VCaP (cell line): ENCODE data around the gene ZC3H12D.

ENCODE experiments used
- H3K27ac ChIP-seq: fragments of 450-650 bp; 2 replicates; pipeline ENCODE4 v1.5.1; 2017
- TF ChIP-seq, protein P1 (sequence below): fragments of 450-650 bp; conservative IDR thresholded peaks from 2 replicates; pipeline ENCODE4 v1.5.1; 2017; ENCODE audit warnings: mild to moderate bottlenecking, moderate library complexity

Gene ZC3H12D

DNA sequence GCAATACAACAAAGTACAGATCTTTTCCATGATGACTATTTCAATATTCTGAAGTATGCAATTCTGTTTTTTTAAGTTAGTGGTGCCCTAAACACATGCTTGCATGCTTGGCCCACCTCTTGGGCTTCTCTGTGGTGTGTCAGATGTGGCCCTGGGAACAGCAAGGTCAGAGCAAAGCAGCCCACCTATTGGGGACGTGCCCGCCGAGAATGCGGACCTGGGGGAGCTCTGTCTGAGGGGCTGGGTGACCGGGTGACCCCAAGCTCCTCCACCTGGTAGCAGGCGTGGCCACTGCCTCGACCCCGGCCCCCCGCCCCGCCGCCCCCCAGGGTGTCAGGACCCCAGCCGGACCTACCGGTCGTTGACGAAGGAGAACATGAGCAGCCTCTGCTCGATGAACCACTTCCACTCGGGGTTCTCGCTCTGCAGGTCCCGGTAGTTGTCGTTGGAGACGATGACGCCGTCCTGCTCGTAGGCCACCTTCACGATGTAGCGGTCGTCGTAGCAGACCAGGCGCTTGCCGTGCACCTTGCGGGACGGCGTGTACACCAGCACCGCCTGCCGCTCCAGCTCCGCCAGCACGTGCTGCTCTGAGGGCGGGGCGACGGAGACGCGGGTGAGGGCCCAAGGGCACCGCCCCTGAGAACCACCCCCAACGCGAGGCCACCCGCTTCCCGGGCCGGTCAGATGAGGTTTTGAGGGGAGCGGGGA, 28.3 kb downstream of the ZC3H12D start:
- TF ChIP-seq, protein P1, sequence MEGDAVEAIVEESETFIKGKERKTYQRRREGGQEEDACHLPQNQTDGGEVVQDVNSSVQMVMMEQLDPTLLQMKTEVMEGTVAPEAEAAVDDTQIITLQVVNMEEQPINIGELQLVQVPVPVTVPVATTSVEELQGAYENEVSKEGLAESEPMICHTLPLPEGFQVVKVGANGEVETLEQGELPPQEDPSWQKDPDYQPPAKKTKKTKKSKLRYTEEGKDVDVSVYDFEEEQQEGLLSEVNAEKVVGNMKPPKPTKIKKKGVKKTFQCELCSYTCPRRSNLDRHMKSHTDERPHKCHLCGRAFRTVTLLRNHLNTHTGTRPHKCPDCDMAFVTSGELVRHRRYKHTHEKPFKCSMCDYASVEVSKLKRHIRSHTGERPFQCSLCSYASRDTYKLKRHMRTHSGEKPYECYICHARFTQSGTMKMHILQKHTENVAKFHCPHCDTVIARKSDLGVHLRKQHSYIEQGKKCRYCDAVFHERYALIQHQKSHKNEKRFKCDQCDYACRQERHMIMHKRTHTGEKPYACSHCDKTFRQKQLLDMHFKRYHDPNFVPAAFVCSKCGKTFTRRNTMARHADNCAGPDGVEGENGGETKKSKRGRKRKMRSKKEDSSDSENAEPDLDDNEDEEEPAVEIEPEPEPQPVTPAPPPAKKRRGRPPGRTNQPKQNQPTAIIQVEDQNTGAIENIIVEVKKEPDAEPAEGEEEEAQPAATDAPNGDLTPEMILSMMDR, result no peak
- H3K27ac ChIP-seq, result no peak overlapping the region; the same call in 1 of the 2 replicates

DNA sequence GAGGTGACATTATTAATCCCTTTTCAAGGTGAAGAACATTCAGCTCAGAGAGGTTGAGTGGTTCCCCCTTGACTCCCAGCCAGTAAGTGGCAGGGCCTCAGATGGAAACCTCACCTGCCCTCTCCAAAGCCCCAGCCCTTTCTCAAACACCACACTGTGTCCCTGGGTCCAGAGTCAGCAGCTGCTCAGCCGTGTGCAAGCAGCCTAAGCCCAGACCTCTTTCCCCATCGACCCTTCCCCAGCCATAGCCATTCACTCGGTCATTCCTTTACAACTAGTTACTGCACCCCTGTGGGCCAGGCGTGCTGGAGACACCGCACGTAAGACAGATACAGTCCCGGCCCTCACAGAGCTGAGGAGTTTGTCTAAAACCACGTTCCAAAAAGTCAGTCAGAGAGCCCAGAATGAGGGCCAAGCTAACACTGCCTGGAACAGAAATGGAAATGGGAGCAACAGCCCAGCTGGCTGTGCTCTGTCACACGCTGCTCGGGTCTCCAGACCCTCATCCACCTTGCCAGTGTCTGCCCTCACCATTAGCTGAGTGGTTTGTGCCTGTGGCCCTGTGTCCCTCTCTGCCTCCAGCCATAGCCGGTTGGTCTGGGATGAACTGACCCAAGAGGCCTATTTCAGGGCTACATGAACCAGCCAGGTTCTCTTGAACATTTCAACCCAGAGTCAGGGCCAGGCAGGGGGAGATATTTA, 29.6 kb downstream of the ZC3H12D start:
- peak overlapping the region; percentile 79 for H3K27ac ChIP-seq
- TF ChIP-seq, protein P1, result no peak

DNA sequence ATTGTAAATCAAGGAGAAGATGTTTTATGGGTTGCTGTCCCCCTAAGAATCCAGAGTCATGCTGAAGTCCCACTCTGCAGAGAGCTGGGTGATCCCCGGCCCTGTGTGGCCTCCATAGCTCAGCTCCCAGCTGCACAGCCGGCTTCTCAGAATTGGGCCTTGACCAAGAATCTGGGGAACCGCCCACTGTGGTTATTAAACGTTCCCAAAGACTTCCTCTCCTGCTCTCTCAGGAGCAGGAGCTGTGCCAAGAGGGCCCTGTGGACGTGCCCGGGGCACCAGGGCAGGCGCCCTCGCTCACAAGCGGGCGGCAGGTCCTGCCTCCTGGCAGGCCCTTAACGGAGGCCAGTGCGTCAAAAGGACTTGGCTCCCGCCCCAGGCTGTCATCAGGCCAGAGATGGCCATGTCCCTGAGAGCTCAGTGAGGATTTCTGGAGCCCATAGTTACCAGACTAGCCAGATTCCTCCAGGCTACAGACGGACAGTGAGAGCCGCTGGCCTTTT, 30.4 kb downstream of the ZC3H12D start:
- TF ChIP-seq, protein P1, result no peak
- peak overlapping the region; percentile 79 for H3K27ac ChIP-seq

DNA sequence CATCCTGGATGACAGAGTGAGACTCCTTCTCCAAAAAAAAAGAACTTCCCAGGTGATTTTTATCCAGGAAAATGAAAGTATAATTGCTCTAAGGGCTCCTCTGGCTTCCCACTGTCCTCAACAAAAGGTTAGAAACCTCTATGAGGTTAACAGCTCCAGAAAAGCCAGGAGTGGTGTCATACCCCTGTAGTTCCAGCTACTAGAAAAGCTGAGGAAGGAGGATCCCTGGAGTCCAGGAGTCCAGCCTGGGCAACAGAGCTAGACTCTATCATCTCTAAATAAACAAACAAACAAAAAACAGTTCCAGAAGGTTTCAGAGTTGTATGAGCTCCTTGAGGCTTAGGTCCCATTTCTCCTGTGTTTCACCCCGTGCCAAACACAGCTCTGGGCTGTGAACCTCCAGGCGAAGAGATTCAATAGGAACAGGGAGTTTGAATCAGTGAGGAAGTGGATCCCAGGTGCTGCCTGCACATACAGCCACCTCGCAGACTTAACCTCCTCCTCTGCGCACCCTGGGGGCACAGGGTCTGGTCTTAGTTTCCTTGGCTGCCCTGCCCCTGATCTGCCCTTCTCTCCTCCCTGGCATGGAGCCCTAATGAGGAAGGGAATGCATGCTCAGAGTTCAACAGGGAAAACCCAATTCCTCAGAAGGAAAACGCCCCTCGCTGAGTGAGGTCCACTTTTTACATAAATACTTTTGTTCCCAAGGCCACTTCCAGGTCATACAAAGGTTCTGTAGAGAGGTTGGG, 31.0 kb downstream of the ZC3H12D start:
- peak overlapping the region; percentile 79 for H3K27ac ChIP-seq
- TF ChIP-seq, protein P1, result no peak

DNA sequence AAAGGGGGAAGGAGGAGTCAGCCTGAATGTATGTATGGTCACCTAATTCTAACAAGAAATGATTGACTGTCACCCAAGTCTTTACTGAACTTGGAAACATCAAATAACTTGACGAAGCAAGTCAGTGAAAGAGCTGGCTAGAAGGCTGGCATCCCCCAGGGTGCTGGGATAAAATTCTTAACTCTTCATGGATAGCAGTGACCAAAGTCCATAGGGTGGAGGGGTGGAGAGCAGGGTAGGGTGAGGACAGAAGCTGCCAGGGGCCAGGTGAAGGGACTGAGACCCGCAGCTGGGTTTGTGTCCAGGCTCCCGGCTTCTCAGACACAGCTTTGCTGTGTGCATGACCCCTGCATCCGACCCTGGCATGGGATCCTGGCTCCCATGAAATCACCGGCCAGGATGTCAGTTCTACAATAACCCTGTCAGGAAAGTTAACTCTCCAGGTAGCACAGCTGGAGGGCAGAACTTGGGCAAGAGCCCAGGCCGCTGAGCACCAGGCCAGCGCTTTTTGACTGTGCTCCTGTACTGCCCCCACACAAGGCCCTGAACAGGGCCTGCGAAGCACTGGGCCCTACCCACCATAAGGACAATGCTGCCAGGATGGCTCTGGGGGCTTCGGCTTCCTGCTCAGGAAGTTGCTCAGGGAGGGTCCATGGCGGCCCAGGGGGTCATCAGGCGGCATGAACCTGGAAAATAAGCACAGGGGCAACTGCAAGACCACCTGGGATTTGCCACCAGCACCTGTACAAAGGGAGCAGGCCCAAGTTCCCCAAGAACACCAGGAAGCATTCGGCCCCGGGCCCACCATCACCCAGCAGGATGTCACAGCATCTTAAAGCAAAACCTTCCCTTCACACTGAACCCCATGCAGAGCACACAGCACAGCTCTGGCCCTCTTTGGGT, 32.5 kb downstream of the ZC3H12D start:
- TF ChIP-seq, protein P1, result no peak
- H3K27ac ChIP-seq, result peak overlapping the region; percentile 79

DNA sequence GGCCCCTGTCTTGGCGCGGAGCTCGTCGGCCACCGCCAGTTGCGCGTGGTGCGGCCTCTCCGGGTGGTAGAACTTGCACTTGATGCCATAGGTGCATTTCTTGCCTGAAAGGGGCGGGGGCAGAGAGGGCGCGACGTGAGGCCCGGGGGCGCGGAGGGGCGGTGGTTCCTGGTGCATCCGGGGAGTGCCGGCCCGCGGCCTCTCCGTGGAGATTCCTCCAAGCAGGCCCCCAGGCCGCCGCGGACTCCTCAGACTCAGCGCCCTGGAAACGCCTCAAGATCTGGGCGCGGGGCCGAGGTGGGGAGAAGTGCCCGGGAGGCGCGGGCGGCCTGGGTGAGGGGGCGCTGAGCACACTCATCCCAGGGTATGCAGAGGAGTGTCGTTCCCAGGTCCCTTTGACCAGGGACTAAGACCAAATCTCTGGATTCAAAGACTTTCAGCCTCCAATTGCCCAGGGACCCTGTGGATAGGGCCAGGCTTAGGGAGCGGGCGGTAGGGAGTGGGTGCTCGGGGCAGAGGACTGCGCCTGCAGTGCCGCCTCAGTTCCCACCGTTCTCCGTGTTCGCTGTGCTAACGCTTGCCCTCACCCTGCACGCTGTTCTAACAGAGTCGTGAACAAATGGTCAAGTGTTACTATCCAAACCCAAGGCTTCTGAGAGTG, 33.3 kb downstream of the ZC3H12D start:
- TF ChIP-seq, protein P1, result no peak
- H3K27ac ChIP-seq, result no peak overlapping the region; the same call in 1 of the 2 replicates
